ENCODE results near the gene DPYSL3.

DPYSL3 gene

DNA sequence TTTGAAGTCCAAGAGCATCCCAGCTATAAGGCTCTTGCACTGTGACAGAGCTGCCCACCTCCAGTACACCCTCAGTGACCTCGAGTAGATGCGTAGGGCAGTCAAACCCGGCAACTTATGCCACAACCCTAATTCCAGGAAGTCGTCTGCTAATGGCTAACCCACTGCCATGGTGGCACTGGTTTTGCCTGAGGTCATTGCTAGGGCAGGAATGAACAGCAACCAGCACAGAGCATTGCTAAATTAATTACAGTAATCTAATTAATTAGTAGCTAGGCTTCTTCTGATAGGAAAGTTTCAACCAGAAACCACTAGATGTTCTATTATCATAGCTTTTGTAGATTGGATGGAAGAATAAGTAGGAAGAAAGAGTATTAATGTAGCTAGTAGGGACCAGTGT lies 122.8 kb downstream of the DPYSL3 start:
- Histone ChIP-seq H3K36me3 (ENCODE audit: low read depth) (no peaks in the 10 kb centered on the region), H3K27ac (ENCODE audit: poor library complexity, severe bottlenecking) (no peak overlapping the region), H3K9me3 (ENCODE audit: severe bottlenecking) (no peaks in the 10 kb centered on the region), H3K4me3 (ENCODE audit: severe bottlenecking) (no peak overlapping the region), H3K27me3 (ENCODE audit: insufficient read depth, poor library complexity, severe bottlenecking) (no peaks in the 10 kb centered on the region), H3K4me1 (ENCODE audit: insufficient read depth, poor library complexity, severe bottlenecking) (no peaks in the 10 kb centered on the region)
- ATAC-seq (ENCODE audit: low read depth) (no peak), DNase-seq (ENCODE audit: low spot score) (no peak)
- TF ChIP-seq, protein P1, sequence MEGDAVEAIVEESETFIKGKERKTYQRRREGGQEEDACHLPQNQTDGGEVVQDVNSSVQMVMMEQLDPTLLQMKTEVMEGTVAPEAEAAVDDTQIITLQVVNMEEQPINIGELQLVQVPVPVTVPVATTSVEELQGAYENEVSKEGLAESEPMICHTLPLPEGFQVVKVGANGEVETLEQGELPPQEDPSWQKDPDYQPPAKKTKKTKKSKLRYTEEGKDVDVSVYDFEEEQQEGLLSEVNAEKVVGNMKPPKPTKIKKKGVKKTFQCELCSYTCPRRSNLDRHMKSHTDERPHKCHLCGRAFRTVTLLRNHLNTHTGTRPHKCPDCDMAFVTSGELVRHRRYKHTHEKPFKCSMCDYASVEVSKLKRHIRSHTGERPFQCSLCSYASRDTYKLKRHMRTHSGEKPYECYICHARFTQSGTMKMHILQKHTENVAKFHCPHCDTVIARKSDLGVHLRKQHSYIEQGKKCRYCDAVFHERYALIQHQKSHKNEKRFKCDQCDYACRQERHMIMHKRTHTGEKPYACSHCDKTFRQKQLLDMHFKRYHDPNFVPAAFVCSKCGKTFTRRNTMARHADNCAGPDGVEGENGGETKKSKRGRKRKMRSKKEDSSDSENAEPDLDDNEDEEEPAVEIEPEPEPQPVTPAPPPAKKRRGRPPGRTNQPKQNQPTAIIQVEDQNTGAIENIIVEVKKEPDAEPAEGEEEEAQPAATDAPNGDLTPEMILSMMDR (IDR thresholded peaks at IDR 0.05; ENCODE audit: poor library complexity, severe bottlenecking): no peak

DNA sequence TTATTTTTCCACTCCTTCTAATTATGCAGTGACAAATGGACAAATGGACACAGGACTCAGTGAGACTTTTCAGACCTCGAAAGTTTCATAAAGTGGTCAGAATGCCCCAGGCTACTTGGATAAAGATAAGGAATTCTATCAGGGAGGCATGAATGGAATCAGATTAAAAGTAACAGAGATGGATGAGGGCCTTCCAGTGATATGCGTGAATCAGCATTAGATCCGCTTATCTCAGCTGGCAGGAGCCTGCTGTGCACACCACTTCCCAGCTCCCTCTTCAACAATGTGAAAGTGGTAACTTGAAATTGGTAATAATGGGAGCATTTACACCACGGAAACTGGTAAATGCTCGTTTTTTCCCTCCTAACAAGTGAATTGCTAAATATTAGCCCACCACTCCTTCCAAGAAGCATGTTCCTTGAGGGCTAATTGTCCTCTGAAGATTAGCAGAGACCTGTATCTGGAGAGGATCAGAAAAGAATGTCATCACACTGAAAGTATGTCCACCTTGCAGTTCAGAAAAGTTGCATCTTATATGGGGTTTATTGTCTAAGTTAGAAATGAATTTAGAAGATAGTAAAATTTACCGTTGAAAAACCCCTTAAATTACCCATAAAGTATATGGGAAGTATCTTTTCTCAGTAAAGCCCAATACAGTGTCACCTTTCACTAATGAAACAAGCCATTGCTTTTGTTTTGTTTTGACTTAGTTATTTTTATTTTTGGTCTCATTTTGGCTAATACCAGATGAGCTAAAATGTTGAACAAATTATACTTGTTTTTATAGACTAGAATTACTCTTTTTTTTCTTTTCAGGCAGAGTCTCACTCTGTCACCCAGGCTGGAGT lies 125.3 kb downstream of the DPYSL3 start:
- ATAC-seq (ENCODE audit: low read depth): no peak
- Histone ChIP-seq H3K4me1 (ENCODE audit: insufficient read depth, poor library complexity, severe bottlenecking) (no peaks in the 10 kb centered on the region), H3K9me3 (ENCODE audit: severe bottlenecking) (no peaks in the 10 kb centered on the region), H3K27me3 (ENCODE audit: insufficient read depth, poor library complexity, severe bottlenecking) (no peaks in the 10 kb centered on the region), H3K36me3 (ENCODE audit: low read depth) (no peaks in the 10 kb centered on the region), H3K4me3 (ENCODE audit: severe bottlenecking) (no peak overlapping the region), H3K27ac (ENCODE audit: poor library complexity, severe bottlenecking) (no peak overlapping the region)
- TF ChIP-seq, protein P1 (IDR thresholded peaks at IDR 0.05; ENCODE audit: poor library complexity, severe bottlenecking): no peak
- no peak for DNase-seq (ENCODE audit: low spot score)

DNA sequence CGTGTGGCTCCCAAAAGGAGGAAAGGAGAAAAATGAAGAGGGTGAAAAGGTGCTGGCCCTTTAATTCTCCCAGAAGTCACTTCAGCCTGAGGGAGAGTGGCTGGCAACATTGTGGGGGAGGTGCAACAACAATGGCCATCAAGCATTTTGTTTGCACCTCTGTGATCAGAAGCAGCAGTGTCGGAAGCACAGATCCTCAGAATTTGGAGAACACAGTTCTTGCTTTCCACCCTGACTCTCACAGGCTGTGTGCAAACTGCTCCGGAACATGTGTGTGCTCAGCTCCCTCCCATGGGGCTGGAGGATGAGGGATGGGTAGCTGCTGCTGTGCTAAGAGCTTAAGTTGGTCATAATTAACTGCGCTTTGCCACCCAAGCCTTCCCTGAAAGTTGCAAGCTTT lies 127.1 kb downstream of the DPYSL3 start:
- Histone ChIP-seq H3K36me3 (ENCODE audit: low read depth) (no peaks in the 10 kb centered on the region), H3K4me3 (ENCODE audit: severe bottlenecking) (no peak overlapping the region), H3K27ac (ENCODE audit: poor library complexity, severe bottlenecking) (no peak overlapping the region), H3K27me3 (ENCODE audit: insufficient read depth, poor library complexity, severe bottlenecking) (no peaks in the 10 kb centered on the region), H3K4me1 (ENCODE audit: insufficient read depth, poor library complexity, severe bottlenecking) (no peaks in the 10 kb centered on the region), H3K9me3 (ENCODE audit: severe bottlenecking) (no peaks in the 10 kb centered on the region)
- TF ChIP-seq, protein P1 (IDR thresholded peaks at IDR 0.05; ENCODE audit: poor library complexity, severe bottlenecking): no peak
- DNase-seq (ENCODE audit: low spot score) (no peak), ATAC-seq (ENCODE audit: low read depth) (no peak)

DNA sequence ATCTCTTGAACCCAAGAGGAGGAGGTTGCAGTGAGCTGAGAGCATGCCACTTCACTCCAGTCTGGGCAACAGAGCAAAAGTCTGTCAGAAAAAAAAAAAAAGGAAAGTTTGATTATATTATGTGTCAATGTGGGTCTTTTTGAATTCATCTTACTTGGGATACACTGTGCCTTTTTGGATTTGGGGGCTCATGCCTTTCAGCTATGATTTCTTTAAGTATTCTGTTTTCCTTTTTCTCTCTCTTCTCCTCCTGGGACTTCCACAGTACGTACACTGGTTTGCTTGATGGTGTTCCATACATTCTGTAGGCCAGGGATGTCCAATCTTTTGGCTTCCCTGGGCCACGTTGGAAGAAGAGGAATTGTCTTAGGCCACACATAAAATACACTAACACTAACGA lies 128.3 kb downstream of the DPYSL3 start:
- no peaks in the 10 kb centered on the region for H3K9me3 ChIP-seq (ENCODE audit: severe bottlenecking)
- peaks cover 5% of the 10 kb centered on the region for H3K27me3 ChIP-seq (ENCODE audit: insufficient read depth, poor library complexity, severe bottlenecking)
- no peak overlapping the region for H3K27ac ChIP-seq (ENCODE audit: poor library complexity, severe bottlenecking)
- no peak overlapping the region for H3K4me3 ChIP-seq (ENCODE audit: severe bottlenecking)
- no peaks in the 10 kb centered on the region for H3K4me1 ChIP-seq (ENCODE audit: insufficient read depth, poor library complexity, severe bottlenecking)
- TF ChIP-seq, protein P1 (IDR thresholded peaks at IDR 0.05; ENCODE audit: poor library complexity, severe bottlenecking): no peak
- DNase-seq (ENCODE audit: low spot score) (no peak), ATAC-seq (ENCODE audit: low read depth) (no peak)
- no peaks in the 10 kb centered on the region for H3K36me3 ChIP-seq (ENCODE audit: low read depth)

- Histone ChIP-seq H3K9me3 (ENCODE audit: severe bottlenecking) (no peaks in the 10 kb centered on the region), H3K4me1 (ENCODE audit: insufficient read depth, poor library complexity, severe bottlenecking) (no peaks in the 10 kb centered on the region), H3K27ac (ENCODE audit: poor library complexity, severe bottlenecking) (no peak overlapping the region), H3K36me3 (ENCODE audit: low read depth) (no peaks in the 10 kb centered on the region), H3K27me3 (ENCODE audit: insufficient read depth, poor library complexity, severe bottlenecking) (peaks cover 5% of the 10 kb centered on the region), H3K4me3 (ENCODE audit: severe bottlenecking) (no peak overlapping the region)
- DNase-seq (ENCODE audit: low spot score) (no peak), ATAC-seq (ENCODE audit: low read depth) (no peak)
- TF ChIP-seq, protein P1 (IDR thresholded peaks at IDR 0.05; ENCODE audit: poor library complexity, severe bottlenecking): no peak
Measured at GRCh38 chr5:147377682-147378081, 132.2 kb downstream of the DPYSL3 start.
